Osteocyte (in vitro differentiated cells): ENCODE data around the gene SKAP1. TPM values are rescaled to one million over a fixed set of nuclear protein-coding genes. Genes with fewer than 3 reads are reported as not detected.

ENCODE experiments used
- DNase-seq: peaks from one replicate; pipeline ENCODE4 v3.0.0; 2021; ENCODE audit warnings: mixed read lengths; ENCODE audit not compliant: unreplicated experiment; ENCODE audit errors: extremely low spot score
- H3K27ac Mint-ChIP-seq: one replicate; pipeline ENCODE4 v1.8.0; 2021; ENCODE audit warnings: mild to moderate bottlenecking, mixed read lengths; ENCODE audit not compliant: unreplicated experiment
- H3K27me3 Mint-ChIP-seq: one replicate; pipeline ENCODE4 v1.8.0; 2021; ENCODE audit warnings: mixed read lengths; ENCODE audit not compliant: unreplicated experiment
- H3K36me3 Mint-ChIP-seq: one replicate; pipeline ENCODE4 v1.8.0; 2021; ENCODE audit warnings: mixed read lengths; ENCODE audit not compliant: unreplicated experiment
- H3K4me1 Mint-ChIP-seq: one replicate; pipeline ENCODE4 v1.8.0; 2021; ENCODE audit warnings: mixed read lengths; ENCODE audit not compliant: unreplicated experiment
- H3K4me3 Mint-ChIP-seq: one replicate; pipeline ENCODE4 v1.8.0; 2021; ENCODE audit warnings: mild to moderate bottlenecking, moderate library complexity, mixed read lengths; ENCODE audit not compliant: unreplicated experiment
- H3K9me3 Mint-ChIP-seq: one replicate; pipeline ENCODE4 v1.8.0; 2021; ENCODE audit warnings: mixed read lengths; ENCODE audit not compliant: unreplicated experiment
- microRNA-seq: library from miRNA; unstranded; fragments of <30 nt; microRNA quantifications from one replicate; pipeline ENCODE4 v1.1.0, GENCODE V29; 2020; ENCODE audit not compliant: unreplicated experiment
- total RNA-seq: library from RNA; stranded (reverse); gene quantifications from 2 replicates; pipeline ENCODE4 v1.2.1, GENCODE V29; 2021
- TF ChIP-seq, protein P1 (sequence below): fragments of 200-600 bp; sonication (generic); IDR thresholded peaks from 2 replicates; pipeline ENCODE4 v1.5.0; 2021; ENCODE audit warnings: antibody characterized with exemption, mild to moderate bottlenecking, moderate library complexity

Gene SKAP1
- total RNA-seq, 1 donor from 2014 or later = not detected

DNA sequence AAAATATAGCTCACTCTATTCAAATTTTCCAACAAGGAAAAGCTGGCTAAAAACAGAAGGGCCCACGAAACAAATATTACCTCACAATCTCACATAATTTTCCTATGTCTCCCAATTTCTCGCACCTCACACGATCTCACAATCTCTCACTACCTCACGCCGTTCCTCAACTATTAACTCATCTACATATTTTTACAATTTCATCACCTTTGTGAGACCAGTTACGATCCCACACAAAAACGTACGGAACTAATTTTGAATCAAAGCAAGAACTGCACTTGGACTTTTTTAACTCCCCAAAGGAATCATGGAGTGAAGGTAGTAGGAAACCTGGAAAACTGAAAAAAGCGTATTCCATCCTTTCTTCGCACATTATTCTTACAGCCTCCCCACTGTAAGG, 329.9 kb downstream of the SKAP1 start:
- H3K4me1 Mint-ChIP-seq = peaks cover 30% of the 10 kb centered on the region
- H3K27ac Mint-ChIP-seq = peak overlapping the region; percentile 97
- no peak for DNase-seq
- H3K27me3 Mint-ChIP-seq = no peaks in the 10 kb centered on the region
- H3K4me3 Mint-ChIP-seq = peak overlapping the region; percentile 100
- no peaks in the 10 kb centered on the region for H3K9me3 Mint-ChIP-seq
- H3K36me3 Mint-ChIP-seq = peaks cover 3% of the 10 kb centered on the region
- TF ChIP-seq, protein P1, sequence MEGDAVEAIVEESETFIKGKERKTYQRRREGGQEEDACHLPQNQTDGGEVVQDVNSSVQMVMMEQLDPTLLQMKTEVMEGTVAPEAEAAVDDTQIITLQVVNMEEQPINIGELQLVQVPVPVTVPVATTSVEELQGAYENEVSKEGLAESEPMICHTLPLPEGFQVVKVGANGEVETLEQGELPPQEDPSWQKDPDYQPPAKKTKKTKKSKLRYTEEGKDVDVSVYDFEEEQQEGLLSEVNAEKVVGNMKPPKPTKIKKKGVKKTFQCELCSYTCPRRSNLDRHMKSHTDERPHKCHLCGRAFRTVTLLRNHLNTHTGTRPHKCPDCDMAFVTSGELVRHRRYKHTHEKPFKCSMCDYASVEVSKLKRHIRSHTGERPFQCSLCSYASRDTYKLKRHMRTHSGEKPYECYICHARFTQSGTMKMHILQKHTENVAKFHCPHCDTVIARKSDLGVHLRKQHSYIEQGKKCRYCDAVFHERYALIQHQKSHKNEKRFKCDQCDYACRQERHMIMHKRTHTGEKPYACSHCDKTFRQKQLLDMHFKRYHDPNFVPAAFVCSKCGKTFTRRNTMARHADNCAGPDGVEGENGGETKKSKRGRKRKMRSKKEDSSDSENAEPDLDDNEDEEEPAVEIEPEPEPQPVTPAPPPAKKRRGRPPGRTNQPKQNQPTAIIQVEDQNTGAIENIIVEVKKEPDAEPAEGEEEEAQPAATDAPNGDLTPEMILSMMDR = no peak

DNA sequence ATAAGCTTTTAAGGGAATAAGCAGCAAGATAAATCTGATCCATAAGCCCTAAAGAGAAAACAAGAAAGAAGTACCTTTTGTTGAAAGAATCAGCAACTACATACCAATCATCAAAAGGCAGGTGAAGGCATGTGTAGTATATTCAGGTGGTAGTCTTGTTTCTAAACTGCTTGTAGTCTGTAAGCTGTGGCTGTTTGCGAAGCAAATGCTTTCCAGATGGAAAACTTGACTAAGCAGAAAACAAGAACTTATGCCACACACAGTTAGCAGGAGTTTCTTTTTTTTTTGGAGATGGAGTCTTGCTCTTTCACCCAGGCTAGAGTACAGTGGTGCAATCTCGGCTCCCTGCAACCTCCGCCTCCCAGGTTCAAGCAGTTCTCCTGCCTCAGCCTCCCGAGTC, 334.4 kb downstream of the SKAP1 start:
- Mint-ChIP-seq H3K9me3 (no peaks in the 10 kb centered on the region), H3K4me3 (no peak overlapping the region), H3K4me1 (peaks cover 19% of the 10 kb centered on the region), H3K27ac (no peak overlapping the region), H3K27me3 (no peaks in the 10 kb centered on the region), H3K36me3 (peaks cover 5% of the 10 kb centered on the region)
- TF ChIP-seq, protein P1 = no peak
- DNase-seq = no peak

DNA sequence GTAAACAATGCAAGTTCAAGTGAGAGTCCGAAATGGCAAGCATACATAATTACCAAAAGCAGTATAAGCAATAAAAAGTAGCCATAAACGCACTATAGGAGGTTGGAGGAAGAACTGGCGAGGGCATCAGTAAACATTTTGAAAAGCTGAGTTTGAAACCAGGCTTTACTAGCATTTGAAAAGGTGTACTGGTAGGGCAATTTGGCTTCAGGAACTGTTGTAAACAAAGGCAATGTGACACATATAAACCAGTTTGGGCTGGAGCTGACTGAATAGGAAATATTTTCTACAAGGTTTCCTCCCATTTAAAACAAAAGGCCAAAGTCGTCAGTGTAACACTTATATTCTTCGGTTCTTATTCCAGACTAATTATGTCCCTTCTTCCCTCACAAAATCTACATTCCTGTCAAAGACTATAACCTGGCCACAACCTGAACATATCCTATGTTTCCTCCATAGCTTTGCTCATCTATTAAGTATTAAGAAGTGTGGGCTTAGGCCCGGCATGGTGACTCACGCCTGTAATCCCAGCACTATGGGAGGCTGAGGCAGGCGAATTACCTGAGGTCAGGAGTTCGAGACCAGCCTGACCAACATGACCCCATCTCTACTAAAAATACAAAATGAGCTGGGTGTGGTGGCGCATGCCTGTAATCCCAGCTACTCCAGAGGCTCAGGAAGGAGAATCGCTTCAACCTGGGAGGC, 336.5 kb downstream of the SKAP1 start:
- Mint-ChIP-seq H3K27me3 (no peaks in the 10 kb centered on the region), H3K36me3 (peaks cover 5% of the 10 kb centered on the region), H3K4me3 (no peak overlapping the region), H3K4me1 (peaks cover 16% of the 10 kb centered on the region), H3K9me3 (no peaks in the 10 kb centered on the region), H3K27ac (peak overlapping the region; percentile 28)
- TF ChIP-seq, protein P1 = no peak
- DNase-seq = no peak

DNA sequence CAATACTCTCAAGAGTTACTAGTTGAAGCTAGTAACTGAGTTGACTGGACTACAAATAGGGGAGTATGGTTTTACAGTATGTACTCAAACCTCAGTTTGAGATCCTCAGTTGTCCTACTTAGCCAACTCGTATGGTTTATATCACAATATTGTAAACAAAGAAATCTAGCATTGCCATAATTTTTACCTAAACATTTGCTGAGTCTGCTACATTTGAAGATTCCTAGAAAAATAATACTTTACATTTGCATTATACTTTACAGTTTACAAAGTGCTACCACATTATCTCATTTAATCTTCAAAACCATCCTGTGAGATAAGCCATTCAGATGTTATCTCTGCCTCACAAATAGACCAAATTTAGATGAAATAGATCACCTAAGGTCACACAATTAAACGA, 345.1 kb downstream of the SKAP1 start:
- H3K27me3 Mint-ChIP-seq = no peaks in the 10 kb centered on the region
- DNase-seq = no peak
- TF ChIP-seq, protein P1 = no peak
- no peak overlapping the region for H3K27ac Mint-ChIP-seq
- no peak overlapping the region for H3K4me3 Mint-ChIP-seq
- peaks cover 22% of the 10 kb centered on the region for H3K4me1 Mint-ChIP-seq
- H3K36me3 Mint-ChIP-seq = no peaks in the 10 kb centered on the region
- H3K9me3 Mint-ChIP-seq = no peaks in the 10 kb centered on the region

Small RNA genes lying within 50 kb of the gene (microRNA-seq; reads per million reads assigned to microRNA genes)
- gene MIR1203 = not detected

Other genes with a start within 250 kb of the SKAP1 start
- not detected in 2 replicates for gene HOXB1, start 100.8 kb upstream of the SKAP1 start, total RNA-seq
- gene HOXB2, start 114.9 kb upstream of the SKAP1 start, total RNA-seq = not detected in 2 replicates
- gene HOXB4, start 148.1 kb upstream of the SKAP1 start, total RNA-seq = not detected in 2 replicates
- gene HOXB3, start 160.0 kb upstream of the SKAP1 start, total RNA-seq = 0.46 TPM in 1 of 2 replicates, not detected in the other
- gene HOXB5, start 163.6 kb upstream of the SKAP1 start, total RNA-seq = not detected in 2 replicates
- gene HOXB6, start 174.8 kb upstream of the SKAP1 start, total RNA-seq = not detected in 2 replicates
- gene HOXB7, start 180.8 kb upstream of the SKAP1 start, total RNA-seq = not detected in 2 replicates
- gene HOXB8, start 185.1 kb upstream of the SKAP1 start, total RNA-seq = not detected in 2 replicates
- gene HOXB9, start 196.1 kb upstream of the SKAP1 start, total RNA-seq = not detected in 2 replicates